Mammary microvascular endothelial cell (primary cell): Measurements from ENCODE around the gene CPNE2. TPM values are rescaled to one million over a fixed set of nuclear protein-coding genes. Genes with fewer than 3 reads are reported as not detected.

Experiments used
- total RNA-seq: library from RNA; depleted of rRNA; stranded (reverse); fragments of >200 nt; gene quantifications from 2 replicates; pipeline ENCODE4 v1.2.3, GENCODE V29; 2015

The CPNE2 gene
- total RNA-seq: 87.7 and 89.0 TPM in 2 replicates

DNA sequence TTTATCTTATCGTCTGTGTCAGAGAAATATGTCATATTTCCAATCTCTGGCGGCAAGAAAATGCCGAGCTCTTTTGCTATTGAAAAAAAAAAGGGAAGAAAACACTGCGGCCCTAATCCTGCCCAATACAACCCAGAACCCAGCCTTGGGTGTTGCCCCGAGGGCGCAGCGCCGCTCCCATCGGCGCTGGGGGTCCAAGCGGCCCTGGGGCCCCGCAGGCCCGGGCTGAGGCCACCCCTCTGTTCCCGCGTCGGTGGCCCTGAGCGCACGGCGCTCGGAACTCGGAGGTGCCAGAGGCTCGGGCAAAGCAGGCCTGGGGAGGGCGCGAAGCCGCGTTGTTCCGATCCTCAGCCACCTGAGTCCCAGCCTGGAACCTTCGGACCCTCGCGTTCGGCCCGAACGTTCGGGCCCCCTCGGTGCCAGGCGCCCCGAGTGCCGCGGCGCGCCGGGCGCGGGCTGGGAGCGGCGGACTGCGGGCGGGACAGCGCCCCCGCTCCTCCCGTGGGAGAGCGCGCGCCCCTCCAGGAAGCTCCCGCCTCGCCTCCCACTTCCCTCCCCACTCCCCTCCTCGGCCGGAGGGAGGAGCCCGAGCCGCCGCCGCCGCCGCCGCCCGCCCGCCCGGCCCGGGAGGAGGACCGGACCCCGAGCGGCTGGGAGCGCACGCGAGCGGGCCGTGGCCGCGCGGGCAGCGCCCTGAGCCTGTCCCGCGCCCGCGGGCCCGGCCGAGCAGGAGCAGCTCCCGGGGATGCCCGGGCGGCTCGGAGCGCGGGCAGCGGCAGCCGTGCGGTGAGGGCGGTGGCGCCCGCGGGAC, at the start of gene CPNE2:
CPNE2 (plus strand) TSS at position 609 of the 811 bp plus-strand sequence. CDS start 18,160 bp downstream, outside the sequence.

DNA sequence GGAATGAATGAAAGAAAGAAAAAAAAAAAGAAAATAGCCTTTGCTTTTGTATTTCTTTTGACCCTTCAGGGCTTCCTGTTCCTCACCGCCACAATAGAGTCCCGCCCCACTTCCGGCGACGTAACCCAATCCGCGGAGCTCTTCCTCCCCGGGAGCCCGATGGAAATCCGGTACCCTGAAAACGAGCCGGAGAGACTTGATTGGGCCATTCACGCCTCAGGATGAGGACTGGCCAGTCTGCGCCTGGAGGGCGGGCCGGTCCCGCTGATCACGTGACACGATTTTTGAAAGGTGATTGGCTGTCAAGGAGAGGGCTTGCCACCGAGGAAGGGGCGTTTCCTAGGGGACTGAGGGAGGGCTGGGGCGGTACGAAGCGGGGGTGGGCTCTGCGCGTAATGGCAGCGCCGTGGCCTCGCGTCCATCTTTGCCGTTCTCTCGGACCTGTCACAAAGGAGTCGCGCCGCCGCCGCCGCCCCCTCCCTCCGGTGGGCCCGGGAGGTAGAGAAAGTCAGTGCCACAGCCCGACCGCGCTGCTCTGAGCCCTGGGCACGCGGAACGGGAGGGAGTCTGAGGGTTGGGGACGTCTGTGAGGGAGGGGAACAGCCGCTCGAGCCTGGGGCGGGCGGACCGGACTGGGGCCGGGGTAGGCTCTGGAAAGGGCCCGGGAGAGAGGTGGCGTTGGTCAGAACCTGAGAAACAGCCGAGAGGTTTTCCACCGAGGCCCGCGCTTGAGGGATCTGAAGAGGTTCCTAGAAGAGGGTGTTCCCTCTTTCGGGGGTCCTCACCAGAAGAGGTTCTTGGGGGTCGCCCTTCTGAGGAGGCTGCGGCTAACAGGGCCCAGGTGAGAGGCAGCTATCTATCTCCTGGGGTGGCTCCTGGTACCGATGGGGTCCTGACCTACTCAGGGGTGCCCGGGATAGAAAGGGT, 93.8 kb downstream of the CPNE2 start, which contains the start of the genes PSME3IP1 and RSPRY1:
PSME3IP1 (minus strand) TSS at position 95 of the 927 bp plus-strand sequence. CDS start 12,185 bp downstream, outside the sequence.
RSPRY1 (plus strand) TSS at position 385 of the 927 bp plus-strand sequence. CDS start 18,330 bp downstream, outside the sequence.

Other genes starting within 250 kb of the CPNE2 start
- gene SLC12A3, start 227.4 kb upstream of the CPNE2 start, total RNA-seq: 0.20 TPM in 1 of 2 replicates, not detected in the other
- gene HERPUD1, start 160.4 kb upstream of the CPNE2 start, total RNA-seq: 82.0 and 112 TPM in 2 replicates
- gene CETP, start 130.6 kb upstream of the CPNE2 start, total RNA-seq: 24.0 and 30.0 TPM in 2 replicates
- gene NLRC5, start 103.0 kb upstream of the CPNE2 start, total RNA-seq: 40.2 and 43.3 TPM in 2 replicates
- 58.0 and 66.2 TPM in 2 replicates for gene PSME3IP1, start 93.5 kb downstream of the CPNE2 start, total RNA-seq
- 29.7 and 30.0 TPM in 2 replicates for gene RSPRY1, start 93.7 kb downstream of the CPNE2 start, total RNA-seq
- 117 and 124 TPM in 2 replicates for gene ARL2BP, start 152.7 kb downstream of the CPNE2 start, total RNA-seq
- gene PLLP, start 192.1 kb downstream of the CPNE2 start, total RNA-seq: 2.1 and 3.0 TPM in 2 replicates